AG04449 (cell line): ENCODE data around the gene STARD5.

Source experiments
- CTCF ChIA-PET: fragments of 350-600 bp; formaldehyde crosslinking; extraction: SDS; loops from one replicate; lab custom pipeline; 2021; ENCODE audit warnings: antibody characterized with exemption; lab: Yijun Ruan, JAX
- POLR2A ChIA-PET: fragments of 400-600, 350-600 bp; formaldehyde crosslinking; extraction: SDS; loops from one replicate; lab custom pipeline; 2020; ENCODE audit warnings: antibody characterized with exemption, inconsistent platforms; lab: Yijun Ruan, JAX
- DNase-seq: peaks from one replicate; pipeline ENCODE4 v3.0.0-alpha.2; 2010; ENCODE audit warnings: low read depth, low spot score
- H3K4me3 ChIP-seq: 2 replicates; pipeline ENCODE4 v1.5.1; 2011; ENCODE audit warnings: low read depth, mild to moderate bottlenecking, control low read depth, low read length
- CTCF ChIP-seq: IDR thresholded peaks from one replicate; pipeline ENCODE4 v1.5.1; 2011; ENCODE audit warnings: mild to moderate bottlenecking, moderate library complexity, low read length, control low read depth, inconsistent platforms; ENCODE audit not compliant: insufficient read depth; ENCODE audit errors: missing control alignments

The STARD5 gene

GRCh38 chr15:81275711-81276392 is 48.1 kb downstream of the STARD5 start:
- no peak for DNase-seq
- H3K4me3 ChIP-seq = no peak overlapping the region
- POLR2A ChIA-PET = no interaction called here
- CTCF ChIA-PET = interaction anchor here (0.7 to 24.6 kb wide), 43 partner anchors 8 to 766 kb away, joined by 3 to 1118 read pairs (median 6); no protein-coding TSS in a partner anchor
- no peak for TF ChIP-seq CTCF

- TF ChIP-seq CTCF = peak; percentile 93
- ChIA-PET CTCF (interaction anchor here (0.7 to 24.6 kb wide), 50 partner anchors 9 to 790 kb away, joined by 3 to 1118 read pairs (median 5); no protein-coding TSS in a partner anchor), POLR2A (interaction anchor here (0.7 kb wide), 1 partner anchor 53 kb away, joined by 3 read pairs; no protein-coding TSS in a partner anchor)
- no peak for DNase-seq
- no peak overlapping the region for H3K4me3 ChIP-seq
These were observed 48.8 kb downstream of the STARD5 start for GRCh38 chr15:81274931-81275707.

- TF ChIP-seq CTCF = no peak
- no peak overlapping the region for H3K4me3 ChIP-seq
- CTCF ChIA-PET = interaction anchor here (0.8 to 24.6 kb wide), 32 partner anchors 8 to 791 kb away, joined by 3 to 1118 read pairs (median 8); no protein-coding TSS in a partner anchor
- POLR2A ChIA-PET = interaction anchor here (0.7 kb wide), 1 partner anchor 54 kb away, joined by 3 read pairs; no protein-coding TSS in a partner anchor
- DNase-seq = no peak
These were observed 49.7 kb downstream of the STARD5 start for GRCh38 chr15:81274255-81274654.

GRCh38 chr15:81273855-81274254 is 50.1 kb downstream of the STARD5 start:
- no peak for TF ChIP-seq CTCF
- POLR2A ChIA-PET = no interaction called here
- CTCF ChIA-PET = interaction anchor here (1.0 to 24.6 kb wide), 23 partner anchors 8 to 791 kb away, joined by 3 to 1118 read pairs (median 17); no protein-coding TSS in a partner anchor
- DNase-seq = no peak
- no peak overlapping the region for H3K4me3 ChIP-seq

- no peak for DNase-seq
- POLR2A ChIA-PET = no interaction called here
- CTCF ChIA-PET = interaction anchor here (1.4 to 24.6 kb wide), 11 partner anchors 7 to 792 kb away, joined by 3 to 1118 read pairs (median 34); no protein-coding TSS in a partner anchor
- TF ChIP-seq CTCF = no peak
- H3K4me3 ChIP-seq = no peak overlapping the region
These were observed 50.7 kb downstream of the STARD5 start for GRCh38 chr15:81273200-81273599.
